Gastroesophageal sphincter (tissue), 4 donors: Measurements from ENCODE around the gene SDR39U1. TPM values are rescaled to one million over a fixed set of nuclear protein-coding genes. Genes with fewer than 3 reads are reported as not detected.
"Not testable (repeated sequence)": the region's sequence is repeated elsewhere in the genome, so short reads cannot be mapped to it uniquely, and the experiment has no call there.

Experiments
- ATAC-seq: fragments of 150-250 bp; one replicate; pipeline ENCODE4 v1.9.1; 2016; ENCODE audit warnings: mild to moderate bottlenecking, moderate library complexity
- H3K27ac ChIP-seq, 4 donors: fragments of 200-600 bp; sonication (generic) in 3 of 4; 1 replicate in 3 of 4; 2 replicates in 1 of 4; pipeline ENCODE4 v1.5.1; 2016 to 2019
- H3K27me3 ChIP-seq: fragments of 200-600 bp; sonication (generic); one replicate; pipeline ENCODE4 v1.5.1; 2019
- H3K36me3 ChIP-seq, 2 donors: fragments of 200-600 bp; sonication (generic); one replicate each; pipeline ENCODE4 v1.5.1; 2019; ENCODE audit warnings: control low read depth in 1 of 2
- H3K4me1 ChIP-seq, 3 donors: fragments of 200-600 bp; sonication (generic); 1 replicate in 2 of 3; 2 replicates in 1 of 3; pipeline ENCODE4 v1.5.1; 2016 to 2019; ENCODE audit warnings: control low read depth in 2 of 3
- H3K4me3 ChIP-seq, 2 donors: fragments of 200-600 bp; sonication (generic); one replicate each; pipeline ENCODE4 v1.5.1; 2019; ENCODE audit warnings: mild to moderate bottlenecking in 1 of 2, moderate library complexity in 1 of 2
- H3K9me3 ChIP-seq, 3 donors: fragments of 200-600 bp; sonication (generic); one replicate each; pipeline ENCODE4 v1.5.1; 2017 to 2019; ENCODE audit warnings: control low read depth in 2 of 3
- EP300 ChIP-seq: sonication (generic); formaldehyde crosslinking; IDR thresholded peaks from one replicate; pipeline ENCODE4 v1.6.1; 2017; ENCODE audit warnings: antibody characterized with exemption, mild to moderate bottlenecking
- POLR2A ChIP-seq, 2 donors: fragments of 450-650 bp; IDR thresholded peaks; one replicate each; pipeline ENCODE4 v1.6.1; 2017; ENCODE audit warnings: antibody characterized with exemption in 2 of 2, mild to moderate bottlenecking in 2 of 2, moderate library complexity in 1 of 2
- POLR2AphosphoS5 ChIP-seq: sonication (generic); formaldehyde crosslinking; IDR thresholded peaks from one replicate; pipeline ENCODE4 v1.6.1; 2017; ENCODE audit warnings: antibody characterized with exemption
- WGBS, 2 donors: methylation state at CpG; one replicate each; pipeline ENCODE4 v1.1.5; 2018; ENCODE audit warnings: low coverage in 1 of 2; 5-methylcytosine and 5-hydroxymethylcytosine counted together
- total RNA-seq, 4 donors: library from RNA; depleted of rRNA; stranded (reverse); fragments of >200 nt; gene quantifications; one replicate each; pipeline ENCODE4 v1.1.0, GENCODE V29; 2016
- TF ChIP-seq, protein P1 (sequence below), 4 experiments: fragments of 200-600 bp in 2 of 4; fragments of 450-650 bp in 2 of 4; sonication (generic) in 1 of 4; IDR thresholded peaks; one replicate each; pipeline ENCODE4 v1.5.1; 2017 to 2019; ENCODE audit warnings: antibody characterized with exemption in 4 of 4, mild to moderate bottlenecking in 2 of 4, moderate library complexity in 2 of 4

The SDR39U1 gene
- total RNA-seq, 4 donors from 2014 or later: 21.5 to 39.7 (median 31.3) TPM

DNA sequence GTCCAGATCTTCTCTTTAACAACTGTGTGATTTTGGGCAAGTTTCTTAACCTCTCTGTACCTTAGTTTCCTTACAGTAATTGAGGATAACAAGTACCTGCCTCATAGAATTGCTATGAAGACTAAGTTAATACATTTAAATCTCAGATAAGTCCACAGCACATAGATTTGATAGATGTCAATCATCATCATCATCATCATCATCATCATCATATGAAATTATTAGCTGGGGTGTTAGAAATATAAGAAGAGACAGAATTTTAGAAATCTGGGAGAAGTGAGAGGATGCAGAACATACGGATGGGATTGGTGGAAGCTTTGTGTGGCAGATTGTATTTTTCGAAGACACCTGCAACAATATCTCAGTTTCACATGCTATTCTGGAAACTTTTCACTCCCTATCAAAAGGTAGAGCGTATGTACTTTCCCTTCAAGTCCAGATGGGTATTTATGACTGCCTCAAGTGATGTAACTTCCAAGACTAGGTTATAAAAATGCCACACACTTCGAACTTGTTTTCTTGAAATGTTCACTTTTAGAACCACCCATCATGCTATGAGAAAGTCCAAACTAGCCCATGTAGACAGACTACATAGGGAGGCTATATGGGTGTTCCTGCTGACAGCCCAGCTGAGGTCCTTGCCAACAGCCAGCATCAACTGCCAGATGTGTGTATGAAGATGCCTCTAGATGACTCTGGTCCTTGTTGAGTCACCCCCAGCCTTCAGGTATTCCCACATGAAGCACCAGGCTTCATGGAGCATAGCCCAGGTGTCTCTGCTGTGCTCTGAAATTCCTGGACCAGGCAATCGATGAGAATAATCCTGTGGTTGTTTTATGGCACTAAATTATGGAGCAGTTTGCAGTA, 20.7 kb upstream of the SDR39U1 start:
- WGBS, 2 donors: 49 to 59% methylated on average over 4 to 5 of the region's 5 CpGs

DNA sequence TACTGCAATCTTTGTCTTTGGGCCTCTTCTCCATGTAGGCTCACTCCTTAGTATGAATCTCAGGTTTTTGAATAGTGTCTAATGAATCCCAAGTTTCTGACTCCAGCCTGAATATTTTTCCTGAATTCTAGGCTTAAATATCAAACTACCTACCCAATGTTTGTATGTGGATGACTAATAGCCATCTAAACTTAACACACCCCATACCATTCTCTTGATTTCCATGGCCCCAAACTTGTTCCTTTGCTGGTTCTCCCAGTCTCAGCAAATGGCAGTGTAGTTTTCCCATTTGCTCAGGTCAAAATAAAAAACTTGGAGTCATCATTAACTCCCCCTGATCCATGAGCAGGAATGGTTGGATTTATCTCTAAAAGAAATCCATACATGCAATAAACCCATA, 18.8 kb upstream of the SDR39U1 start:
- no peak for TF ChIP-seq POLR2A (IDR thresholded peaks at IDR 0.05)
- TF ChIP-seq POLR2AphosphoS5: no peak
- TF ChIP-seq, protein P1, sequence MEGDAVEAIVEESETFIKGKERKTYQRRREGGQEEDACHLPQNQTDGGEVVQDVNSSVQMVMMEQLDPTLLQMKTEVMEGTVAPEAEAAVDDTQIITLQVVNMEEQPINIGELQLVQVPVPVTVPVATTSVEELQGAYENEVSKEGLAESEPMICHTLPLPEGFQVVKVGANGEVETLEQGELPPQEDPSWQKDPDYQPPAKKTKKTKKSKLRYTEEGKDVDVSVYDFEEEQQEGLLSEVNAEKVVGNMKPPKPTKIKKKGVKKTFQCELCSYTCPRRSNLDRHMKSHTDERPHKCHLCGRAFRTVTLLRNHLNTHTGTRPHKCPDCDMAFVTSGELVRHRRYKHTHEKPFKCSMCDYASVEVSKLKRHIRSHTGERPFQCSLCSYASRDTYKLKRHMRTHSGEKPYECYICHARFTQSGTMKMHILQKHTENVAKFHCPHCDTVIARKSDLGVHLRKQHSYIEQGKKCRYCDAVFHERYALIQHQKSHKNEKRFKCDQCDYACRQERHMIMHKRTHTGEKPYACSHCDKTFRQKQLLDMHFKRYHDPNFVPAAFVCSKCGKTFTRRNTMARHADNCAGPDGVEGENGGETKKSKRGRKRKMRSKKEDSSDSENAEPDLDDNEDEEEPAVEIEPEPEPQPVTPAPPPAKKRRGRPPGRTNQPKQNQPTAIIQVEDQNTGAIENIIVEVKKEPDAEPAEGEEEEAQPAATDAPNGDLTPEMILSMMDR (IDR thresholded peaks at IDR 0.05): no peak
- TF ChIP-seq EP300: no peak
- Histone ChIP-seq H3K4me1 (no peaks in the 10 kb centered on the region), H3K36me3 (no peaks in the 10 kb centered on the region), H3K27me3 (no peaks in the 10 kb centered on the region), H3K27ac (no peak overlapping the region), H3K9me3 (peaks cover 0 to 3% (median 0%) of the 10 kb centered on the region in 3 donors), H3K4me3 (no peak overlapping the region)
- ATAC-seq: no peak

More for the DNA sequence above, 20.7 kb upstream of the SDR39U1 start:
- ATAC-seq: no peak
- H3K36me3 ChIP-seq: no peaks in the 10 kb centered on the region
- H3K4me3 ChIP-seq: no peak overlapping the region
- H3K27ac ChIP-seq: no peak overlapping the region
- H3K4me1 ChIP-seq: no peaks in the 10 kb centered on the region
- H3K27me3 ChIP-seq: no peaks in the 10 kb centered on the region
- H3K9me3 ChIP-seq: no peaks in the 10 kb centered on the region
- TF ChIP-seq POLR2A (IDR thresholded peaks at IDR 0.05) (no peak), POLR2AphosphoS5 (no peak), EP300 (no peak)
- TF ChIP-seq, protein P1 (IDR thresholded peaks at IDR 0.05): no peak

DNA sequence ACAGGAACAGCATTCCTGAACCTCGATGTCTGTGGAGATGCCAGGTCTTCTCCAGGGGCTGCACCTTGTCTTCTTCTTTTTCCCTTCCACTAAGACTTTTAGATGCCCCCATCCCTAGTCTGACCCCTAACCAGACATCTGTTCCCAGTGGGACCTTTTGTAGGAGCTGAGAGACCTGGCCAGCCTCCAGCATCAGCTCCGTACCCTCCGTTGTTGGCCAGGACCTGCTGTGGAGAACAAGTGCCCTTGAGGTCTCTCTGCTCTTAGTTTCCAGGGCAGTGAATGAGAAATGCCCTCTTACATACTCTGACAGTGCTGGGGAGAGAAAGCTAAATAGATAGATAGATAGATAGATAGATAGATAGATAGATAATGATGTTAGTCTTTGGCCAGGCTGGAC, 16.8 kb upstream of the SDR39U1 start:
- Histone ChIP-seq H3K27ac (no peak overlapping the region), H3K36me3 (no peaks in the 10 kb centered on the region), H3K27me3 (no peaks in the 10 kb centered on the region), H3K4me1 (no peaks in the 10 kb centered on the region), H3K9me3 (peaks cover 0 to 3% (median 0%) of the 10 kb centered on the region in 3 donors), H3K4me3 (no peak overlapping the region)
- no peak for ATAC-seq
- 56% methylated on average over 3 of the region's 3 CpGs; no CpG with 5 or more reads in 1 of the 2 donors for WGBS, 2 donors
- TF ChIP-seq POLR2A (IDR thresholded peaks at IDR 0.05): no peak
- TF ChIP-seq POLR2AphosphoS5: no peak
- TF ChIP-seq, protein P1 (IDR thresholded peaks at IDR 0.05): no peak

DNA sequence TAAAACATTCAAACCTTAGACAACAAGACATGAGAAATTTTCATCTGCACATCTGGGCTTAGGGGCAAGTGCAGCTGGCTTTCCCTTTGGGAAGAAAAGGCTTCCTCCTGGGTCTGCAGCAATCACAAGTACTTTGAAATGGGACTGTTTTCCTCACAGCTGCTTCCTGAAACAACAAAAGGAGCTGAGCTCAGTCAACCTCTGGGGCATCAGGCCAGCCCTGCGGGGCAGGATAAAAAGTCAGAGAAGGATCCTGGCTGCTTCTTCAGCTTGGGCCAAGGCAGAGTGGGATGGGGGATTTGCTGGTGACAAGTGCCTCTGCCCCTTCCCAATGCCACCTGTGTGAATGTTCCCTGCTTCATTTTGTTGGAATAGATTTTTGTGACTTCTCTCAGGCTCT, 16.2 kb upstream of the SDR39U1 start:
- peaks cover 0 to 3% (median 0%) of the 10 kb centered on the region in 3 donors for H3K9me3 ChIP-seq
- no peak overlapping the region for H3K27ac ChIP-seq
- H3K36me3 ChIP-seq: no peaks in the 10 kb centered on the region
- ATAC-seq: no peak
- no peaks in the 10 kb centered on the region for H3K27me3 ChIP-seq
- TF ChIP-seq EP300: no peak
- TF ChIP-seq, protein P1 (IDR thresholded peaks at IDR 0.05): no peak
- TF ChIP-seq POLR2A (IDR thresholded peaks at IDR 0.05): no peak
- TF ChIP-seq POLR2AphosphoS5: no peak
- no peaks in the 10 kb centered on the region for H3K4me1 ChIP-seq
- no peak overlapping the region for H3K4me3 ChIP-seq
- WGBS, 2 donors: no CpG with 5 or more reads among the region's 1 CpG

DNA sequence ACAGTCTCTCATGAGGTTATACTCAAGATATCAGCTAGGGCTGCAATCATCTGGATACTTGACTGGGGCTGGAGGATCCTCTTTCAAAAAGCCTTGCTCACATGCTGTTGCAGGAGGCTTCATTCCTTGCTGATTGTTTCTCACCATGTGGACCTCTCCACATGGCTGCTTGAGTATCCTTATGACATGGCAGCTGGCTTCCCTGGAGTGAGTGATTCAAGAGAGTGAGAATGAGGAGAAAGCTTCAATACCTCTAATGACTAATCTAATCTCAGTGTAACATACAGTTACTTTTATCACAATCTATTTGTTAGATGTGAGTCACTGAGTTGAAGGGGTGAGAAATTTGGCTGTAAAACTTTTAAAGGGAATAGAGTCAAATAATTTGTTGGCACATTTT, 14.4 kb upstream of the SDR39U1 start:
- no peak overlapping the region for H3K27ac ChIP-seq
- TF ChIP-seq POLR2A (IDR thresholded peaks at IDR 0.05) (no peak), POLR2AphosphoS5 (no peak), EP300 (no peak)
- TF ChIP-seq, protein P1 (IDR thresholded peaks at IDR 0.05): no peak
- no peaks in the 10 kb centered on the region for H3K4me1 ChIP-seq
- H3K36me3 ChIP-seq: no peaks in the 10 kb centered on the region
- no peak overlapping the region for H3K4me3 ChIP-seq
- no peak for ATAC-seq
- H3K9me3 ChIP-seq: peaks cover 0 to 3% (median 0%) of the 10 kb centered on the region in 3 donors
- H3K27me3 ChIP-seq: no peaks in the 10 kb centered on the region

DNA sequence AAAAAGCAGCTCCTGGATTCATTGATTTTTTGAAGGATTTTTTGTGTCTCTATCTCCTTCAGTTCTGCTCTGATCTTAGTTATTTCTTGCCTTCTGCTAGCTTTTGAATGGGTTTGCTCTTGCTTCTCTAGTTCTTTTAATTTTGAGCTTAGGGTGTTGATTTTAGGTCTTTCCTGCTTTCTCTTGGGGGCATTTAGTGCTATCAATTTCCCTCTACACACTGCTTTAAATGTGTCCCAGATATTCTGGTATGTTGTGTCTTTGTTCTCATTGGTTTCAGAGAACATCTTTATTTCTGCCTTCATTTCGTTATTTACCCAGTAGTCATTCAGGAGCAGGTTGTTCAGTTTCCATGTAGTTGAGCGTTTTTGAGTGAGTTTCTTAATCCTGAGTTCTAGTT, 8.3 kb upstream of the SDR39U1 start:
- H3K4me3 ChIP-seq, H3K4me1 ChIP-seq, ATAC-seq, H3K27me3 ChIP-seq, H3K27ac ChIP-seq, H3K36me3 ChIP-seq, H3K9me3 ChIP-seq: not testable (repeated sequence)
- 78 to 84% methylated on average over 1 to 2 of the region's 2 CpGs for WGBS, 2 donors
